AG04450 (cell line): ENCODE measurements around the gene ETV5. TPM values are rescaled to one million over a fixed set of nuclear protein-coding genes. Genes with fewer than 3 reads are reported as not detected.

Experiments used
- CTCF ChIA-PET: fragments of 300-600, 350-600 bp; formaldehyde crosslinking; extraction: SDS; loops from one replicate; lab custom pipeline; 2022; ENCODE audit warnings: antibody characterized with exemption, inconsistent platforms; lab: Charles Lee
- POLR2A ChIA-PET: fragments of 350-600 bp; formaldehyde crosslinking; extraction: SDS; loops from one replicate; lab custom pipeline; 2021; ENCODE audit warnings: antibody characterized with exemption, inconsistent platforms; lab: Yijun Ruan, JAX
- DNase-seq: peaks from one replicate; pipeline ENCODE4 v3.0.0-alpha.2; 2011; ENCODE audit warnings: low read depth, low spot score
- H3K27ac ChIP-seq: one replicate; pipeline ENCODE4 v1.5.1; 2012; ENCODE audit warnings: low read depth, low read length, control low read depth
- H3K27me3 ChIP-seq: one replicate; pipeline ENCODE4 v1.6.0; 2012; ENCODE audit warnings: low read length; ENCODE audit not compliant: control insufficient read depth, insufficient read depth
- H3K4me3 ChIP-seq: 2 replicates; pipeline ENCODE4 v1.5.1; 2011; ENCODE audit warnings: mild to moderate bottlenecking, low read depth, low read length, control low read depth
- H3K9me3 ChIP-seq: 2 replicates; pipeline ENCODE4 v1.5.1; 2012; ENCODE audit warnings: low read length; ENCODE audit not compliant: control insufficient read depth, insufficient read depth
- polyA plus RNA-seq: library from polyadenylated mRNA; depleted of rRNA; stranded (reverse); fragments of >200 nt; gene quantifications from 2 replicates; pipeline ENCODE4 v1.2.3, GENCODE V29; 2011
- TF ChIP-seq, protein P1 (sequence below): IDR thresholded peaks from 2 replicates; pipeline ENCODE4 v1.5.1; 2011; ENCODE audit warnings: low read depth, low read length, control low read depth, inconsistent platforms

Gene ETV5
- polyA plus RNA-seq, 1 experiment: 33.7 TPM

- H3K27me3 ChIP-seq: peaks cover 2% of the 10 kb centered on the region
Measured at GRCh38 chr3:186107215-186108105, 1.4 kb downstream of the ETV5 start.

GRCh38 chr3:186105543-186105942, 3.3 kb downstream of the ETV5 start:
- POLR2A ChIA-PET: interaction anchor here (1.1 kb wide), 1 partner anchor 84 kb away, joined by 3 read pairs; no protein-coding TSS in a partner anchor
- H3K27me3 ChIP-seq: no peaks in the 10 kb centered on the region
- CTCF ChIA-PET: interaction anchor here (1.0 kb wide), 1 partner anchor 162 kb away, joined by 4 read pairs; no protein-coding TSS in a partner anchor
- no peak for DNase-seq
- peaks cover 3% of the 10 kb centered on the region; the same call in 1 of the 2 replicates for H3K9me3 ChIP-seq
- H3K4me3 ChIP-seq: no peak overlapping the region
- TF ChIP-seq, protein P1, sequence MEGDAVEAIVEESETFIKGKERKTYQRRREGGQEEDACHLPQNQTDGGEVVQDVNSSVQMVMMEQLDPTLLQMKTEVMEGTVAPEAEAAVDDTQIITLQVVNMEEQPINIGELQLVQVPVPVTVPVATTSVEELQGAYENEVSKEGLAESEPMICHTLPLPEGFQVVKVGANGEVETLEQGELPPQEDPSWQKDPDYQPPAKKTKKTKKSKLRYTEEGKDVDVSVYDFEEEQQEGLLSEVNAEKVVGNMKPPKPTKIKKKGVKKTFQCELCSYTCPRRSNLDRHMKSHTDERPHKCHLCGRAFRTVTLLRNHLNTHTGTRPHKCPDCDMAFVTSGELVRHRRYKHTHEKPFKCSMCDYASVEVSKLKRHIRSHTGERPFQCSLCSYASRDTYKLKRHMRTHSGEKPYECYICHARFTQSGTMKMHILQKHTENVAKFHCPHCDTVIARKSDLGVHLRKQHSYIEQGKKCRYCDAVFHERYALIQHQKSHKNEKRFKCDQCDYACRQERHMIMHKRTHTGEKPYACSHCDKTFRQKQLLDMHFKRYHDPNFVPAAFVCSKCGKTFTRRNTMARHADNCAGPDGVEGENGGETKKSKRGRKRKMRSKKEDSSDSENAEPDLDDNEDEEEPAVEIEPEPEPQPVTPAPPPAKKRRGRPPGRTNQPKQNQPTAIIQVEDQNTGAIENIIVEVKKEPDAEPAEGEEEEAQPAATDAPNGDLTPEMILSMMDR: no peak
- no peak overlapping the region for H3K27ac ChIP-seq

More at GRCh38 chr3:186107215-186108105, 1.4 kb downstream of the ETV5 start:
- no peak for DNase-seq
- peaks cover 3% of the 10 kb centered on the region; the same call in 1 of the 2 replicates for H3K9me3 ChIP-seq
- ChIA-PET POLR2A (interaction anchor here (0.6 to 1.7 kb wide), 14 partner anchors 9 to 676 kb away, joined by 3 to 9 read pairs (median 4); partner anchors contain the start of genes EIF4A2 and SENP2), CTCF (interaction anchor here (0.6 to 0.9 kb wide), 2 partner anchors 59 to 124 kb away, joined by 4 to 5 read pairs; no protein-coding TSS in a partner anchor)
- peak overlapping the region; percentile 95 for H3K4me3 ChIP-seq
- TF ChIP-seq, protein P1: no peak; the same call in 1 of the 2 replicates
- H3K27ac ChIP-seq: peak overlapping the region; percentile 80

- TF ChIP-seq, protein P1: no peak
- no peak for DNase-seq
- ChIA-PET POLR2A (interaction anchor here (0.7 kb wide), 3 partner anchors 140 to 1593 kb away, joined by 6 to 13 read pairs (median 9); no protein-coding TSS in a partner anchor), CTCF (interaction anchor here (0.7 to 1.5 kb wide), 5 partner anchors 21 to 437 kb away, joined by 3 to 10 read pairs (median 6); no protein-coding TSS in a partner anchor)
- H3K9me3 ChIP-seq: no peaks in the 10 kb centered on the region; the same call in 1 of the 2 replicates
- no peak overlapping the region for H3K4me3 ChIP-seq
- no peak overlapping the region for H3K27ac ChIP-seq
- H3K27me3 ChIP-seq: no peaks in the 10 kb centered on the region
Measured at GRCh38 chr3:186102687-186103086, 6.2 kb downstream of the ETV5 start.

GRCh38 chr3:186100398-186100797, 8.5 kb downstream of the ETV5 start:
- no peak for DNase-seq
- ChIA-PET CTCF (interaction anchor here (1.5 kb wide), 1 partner anchor 157 kb away, joined by 4 read pairs; no protein-coding TSS in a partner anchor), POLR2A (no interaction called here)
- TF ChIP-seq, protein P1: no peak
- no peak overlapping the region for H3K27ac ChIP-seq
- H3K27me3 ChIP-seq: no peaks in the 10 kb centered on the region
- no peak overlapping the region for H3K4me3 ChIP-seq
- H3K9me3 ChIP-seq: no peaks in the 10 kb centered on the region
